Tibial nerve (tissue), 4 donors: Measurements from ENCODE around the gene WAS.

Source experiments
- EP300 ChIP-seq, 2 donors: sonication (generic); formaldehyde crosslinking; IDR thresholded peaks; one replicate each; pipeline ENCODE4 v1.6.1; 2017; ENCODE audit warnings: antibody characterized with exemption in 2 of 2, mild to moderate bottlenecking in 1 of 2
- POLR2A ChIP-seq, 2 donors: fragments of 450-650 bp; IDR thresholded peaks; one replicate each; pipeline ENCODE4 v1.6.1; 2017; ENCODE audit warnings: antibody characterized with exemption in 2 of 2, mild to moderate bottlenecking in 2 of 2, moderate library complexity in 2 of 2
- TF ChIP-seq, protein P1 (sequence below), 5 experiments: fragments of 200-600 bp in 3 of 5; fragments of 450-650 bp in 2 of 5; sonication (generic) in 3 of 5; IDR thresholded peaks; one replicate each; pipeline ENCODE4 v1.5.1; 2016 to 2019; ENCODE audit warnings: antibody characterized with exemption in 5 of 5, mild to moderate bottlenecking in 3 of 5, moderate library complexity in 2 of 5

DNA sequence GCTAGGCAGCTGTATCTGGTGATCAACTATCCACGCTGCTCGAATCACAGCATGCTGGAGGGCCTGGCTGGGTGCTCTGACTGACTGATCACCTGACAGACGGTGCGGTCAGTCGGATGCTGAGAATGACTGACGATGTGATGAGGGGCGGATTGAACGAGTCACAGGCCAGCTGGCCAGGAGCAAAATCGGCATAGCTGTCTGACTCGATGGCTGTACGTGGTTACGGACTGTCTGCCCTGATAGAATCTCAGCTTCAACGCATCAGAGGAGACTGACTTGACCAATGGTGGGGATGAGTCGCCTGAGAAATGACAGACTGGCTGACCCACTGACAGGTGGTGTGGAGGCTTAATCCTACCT, 11.9 kb downstream of the WAS start:
- no peak for TF ChIP-seq EP300 (IDR thresholded peaks at IDR 0.05)
- TF ChIP-seq, protein P1, sequence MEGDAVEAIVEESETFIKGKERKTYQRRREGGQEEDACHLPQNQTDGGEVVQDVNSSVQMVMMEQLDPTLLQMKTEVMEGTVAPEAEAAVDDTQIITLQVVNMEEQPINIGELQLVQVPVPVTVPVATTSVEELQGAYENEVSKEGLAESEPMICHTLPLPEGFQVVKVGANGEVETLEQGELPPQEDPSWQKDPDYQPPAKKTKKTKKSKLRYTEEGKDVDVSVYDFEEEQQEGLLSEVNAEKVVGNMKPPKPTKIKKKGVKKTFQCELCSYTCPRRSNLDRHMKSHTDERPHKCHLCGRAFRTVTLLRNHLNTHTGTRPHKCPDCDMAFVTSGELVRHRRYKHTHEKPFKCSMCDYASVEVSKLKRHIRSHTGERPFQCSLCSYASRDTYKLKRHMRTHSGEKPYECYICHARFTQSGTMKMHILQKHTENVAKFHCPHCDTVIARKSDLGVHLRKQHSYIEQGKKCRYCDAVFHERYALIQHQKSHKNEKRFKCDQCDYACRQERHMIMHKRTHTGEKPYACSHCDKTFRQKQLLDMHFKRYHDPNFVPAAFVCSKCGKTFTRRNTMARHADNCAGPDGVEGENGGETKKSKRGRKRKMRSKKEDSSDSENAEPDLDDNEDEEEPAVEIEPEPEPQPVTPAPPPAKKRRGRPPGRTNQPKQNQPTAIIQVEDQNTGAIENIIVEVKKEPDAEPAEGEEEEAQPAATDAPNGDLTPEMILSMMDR (IDR thresholded peaks at IDR 0.05): no peak
- no peak for TF ChIP-seq POLR2A (IDR thresholded peaks at IDR 0.05)
